ENCODE measurements around the gene KDM6A. TPM values are rescaled to one million over a fixed set of nuclear protein-coding genes. Genes with fewer than 3 reads are reported as not detected.
"Not testable (repeated sequence)": the region's sequence is repeated elsewhere in the genome, so short reads cannot be mapped to it uniquely, and the experiment has no call there.

Gene KDM6A
- total and polyA plus RNA-seq, 11 donors = 4.4 to 27.8 (median 13.9) TPM

GRCh38 chrX:44889824-44890223, 16.8 kb downstream of the KDM6A start:
- TF ChIP-seq CTCF (IDR thresholded peaks at IDR 0.05) (no peak), POLR2A (IDR thresholded peaks at IDR 0.05) (no peak)
- peaks cover 0 to 34% (median 0%) of the 10 kb centered on the region in 12 donors for H3K4me1 ChIP-seq
- peak overlapping the region in 1 of 12 donors; percentile 4 for H3K27ac ChIP-seq
- no peaks in the 10 kb centered on the region for H3K27me3 ChIP-seq
- ATAC-seq (no peak), DNase-seq (no peak)
- H3K4me3 ChIP-seq = no peak overlapping the region
- 83 to 95% (median 87%) methylated on average over 1 of the region's 1 CpG for WGBS, 4 donors
- intact Hi-C loops (cut with DNase I) = loop anchor here in 1 of 10 donors (10.0 kb wide), 2 partner anchors 135 to 175 kb away; no protein-coding TSS in a partner anchor
- no peaks in the 10 kb centered on the region for H3K36me3 ChIP-seq
- H3K9me3 ChIP-seq = no peaks in the 10 kb centered on the region

- TF ChIP-seq POLR2A (IDR thresholded peaks at IDR 0.05) (no peak), CTCF (IDR thresholded peaks at IDR 0.05) (no peak)
- Histone ChIP-seq H3K27me3 (no peaks in the 10 kb centered on the region), H3K4me3 (no peak overlapping the region), H3K27ac (peak overlapping the region in 1 of 12 donors; percentile 4), H3K9me3 (no peaks in the 10 kb centered on the region), H3K4me1 (peaks cover 0 to 34% (median 0%) of the 10 kb centered on the region in 12 donors), H3K36me3 (no peaks in the 10 kb centered on the region)
- ATAC-seq = no peak
- no peak for DNase-seq
- intact Hi-C loops (cut with DNase I) = loop anchor here in 1 of 10 donors (10.0 kb wide), 1 partner anchor 175 kb away; no protein-coding TSS in a partner anchor
- WGBS, 4 donors = 55 to 78% (median 71%) methylated on average over 3 of the region's 3 CpGs
Observed at GRCh38 chrX:44890247-44890646, 17.3 kb downstream of the KDM6A start.

GRCh38 chrX:44890687-44891086, 17.7 kb downstream of the KDM6A start:
- 89 to 96% (median 93%) methylated on average over 10 of the region's 10 CpGs for WGBS, 4 donors
- not testable (repeated sequence) for H3K9me3 ChIP-seq, H3K27ac ChIP-seq, H3K27me3 ChIP-seq, ATAC-seq, H3K4me3 ChIP-seq, H3K36me3 ChIP-seq, DNase-seq
- intact Hi-C loops (cut with DNase I) = loop anchor here in 1 of 10 donors (10.0 kb wide), 1 partner anchor 174 kb away; no protein-coding TSS in a partner anchor
- H3K4me1 ChIP-seq = peaks cover 0 to 34% (median 0%) of the 10 kb centered on the region in 12 donors

DNA sequence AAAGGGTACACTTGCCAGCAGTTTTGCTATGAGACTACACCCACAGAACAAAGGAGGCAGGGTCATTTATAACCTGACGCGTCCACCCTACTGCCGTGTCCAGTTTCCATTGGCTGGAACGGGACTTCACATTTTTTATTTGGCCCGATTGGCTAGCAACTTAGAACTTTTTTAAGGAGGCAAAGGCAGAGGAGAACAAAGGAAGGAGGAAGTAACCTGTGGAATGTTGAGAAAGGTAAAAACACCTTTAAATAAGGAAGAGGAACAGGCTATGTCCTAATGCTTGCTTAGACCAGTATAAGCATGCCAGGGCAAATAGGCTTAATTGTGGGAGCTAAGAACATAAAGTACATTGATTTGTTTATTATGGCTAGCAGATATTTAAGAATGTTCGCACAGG, 18.7 kb downstream of the KDM6A start:
- 90 to 93% (median 93%) methylated on average over 6 of the region's 6 CpGs for WGBS, 4 donors
- Histone ChIP-seq H3K4me1 (peaks cover 0 to 34% (median 0%) of the 10 kb centered on the region in 12 donors), H3K27me3 (no peaks in the 10 kb centered on the region), H3K9me3 (peaks cover 0 to 8% (median 0%) of the 10 kb centered on the region in 12 donors), H3K27ac (no peak overlapping the region), H3K36me3 (no peaks in the 10 kb centered on the region), H3K4me3 (no peak overlapping the region)
- intact Hi-C loops (cut with DNase I) = loop anchor here in 1 of 10 donors (10.0 kb wide), 1 partner anchor 173 kb away; no protein-coding TSS in a partner anchor
- TF ChIP-seq POLR2A (IDR thresholded peaks at IDR 0.05) (no peak), CTCF (IDR thresholded peaks at IDR 0.05) (no peak)
- ATAC-seq = no peak
- DNase-seq = no peak

DNA sequence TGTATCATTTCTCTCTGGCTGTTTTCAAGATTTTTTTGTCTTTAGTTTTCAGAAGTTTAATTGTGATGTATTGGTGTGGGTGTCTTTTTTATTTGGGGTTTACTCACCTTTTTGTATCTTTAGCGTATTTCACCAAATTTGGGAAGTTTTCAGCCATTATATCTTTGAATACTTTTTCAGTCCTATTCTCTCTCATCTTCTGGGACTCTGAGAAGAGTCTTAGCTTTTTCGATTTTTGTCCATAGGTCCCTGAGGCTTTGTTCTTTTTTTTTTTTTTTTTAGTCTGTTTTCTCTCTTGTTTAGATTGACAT, 23.8 kb downstream of the KDM6A start:
- H3K27ac ChIP-seq = no peak overlapping the region
- DNase-seq = no peak
- no peaks in the 10 kb centered on the region for H3K36me3 ChIP-seq
- TF ChIP-seq CTCF (IDR thresholded peaks at IDR 0.05) (no peak), POLR2A (IDR thresholded peaks at IDR 0.05) (no peak)
- H3K9me3 ChIP-seq = peaks cover 0 to 15% (median 0%) of the 10 kb centered on the region in 12 donors
- intact Hi-C loops (cut with DNase I) = loop anchor here in 1 of 10 donors (10.0 kb wide), 1 partner anchor 168 kb away; no protein-coding TSS in a partner anchor
- WGBS, 4 donors = 95 to 100% (median 99%) methylated on average over 2 of the region's 2 CpGs
- H3K27me3 ChIP-seq = no peaks in the 10 kb centered on the region
- H3K4me3 ChIP-seq = no peak overlapping the region
- ATAC-seq = no peak
- H3K4me1 ChIP-seq = peaks cover 0 to 41% (median 11%) of the 10 kb centered on the region in 12 donors
